ENCODE data around the gene PSMC3IP. TPM values are rescaled to one million over a fixed set of nuclear protein-coding genes. Genes with fewer than 3 reads are reported as not detected.

PSMC3IP gene
- total and polyA plus RNA-seq, 2 donors (not counting 3 experiments of a cell fraction or from before 2014, with no cell fraction given): 5.9 to 19.3 TPM

GRCh38 chr17:42585353-42585752, 7.8 kb upstream of the PSMC3IP start:
- Histone ChIP-seq H3K4me3 (replicated peaks in 1 of 3; ENCODE audit: insufficient read depth in 1 of 3, low read depth in 1 of 3, low read length in 3 of 3) (no peak overlapping the region), H3K36me3 (ENCODE audit: control insufficient read depth in 2 of 2, extremely low read depth in 1 of 2, insufficient read depth in 2 of 2, low read length in 2 of 2) (peaks cover 16 to 49% of the 10 kb centered on the region in 2 experiments), H4K20me1 (replicated peaks; ENCODE audit: control insufficient read depth, extremely low read depth, insufficient read depth, low read length) (no peaks in the 10 kb centered on the region), H3K9me1 (replicated peaks; ENCODE audit: control insufficient read depth, extremely low read depth, insufficient read depth, low read length) (no peaks in the 10 kb centered on the region), H3K27me3 (ENCODE audit: control insufficient read depth in 2 of 2, insufficient read depth in 2 of 2, low read length in 2 of 2) (no peaks in the 10 kb centered on the region), H3K9ac (replicated peaks; ENCODE audit: extremely low read depth, insufficient read depth, low read length) (no peak overlapping the region), H3K79me2 (ENCODE audit: control insufficient read depth, insufficient read depth, low read length) (no peaks in the 10 kb centered on the region), H3K27ac (ENCODE audit: insufficient read depth, low read depth, low read length) (no peak overlapping the region), H3K9me3 (replicated peaks; ENCODE audit: control insufficient read depth, insufficient read depth, low read length) (no peaks in the 10 kb centered on the region), H2AFZ (ENCODE audit: low read depth, low read length) (no peak overlapping the region), H3K4me1 (ENCODE audit: control insufficient read depth, extremely low read depth, insufficient read depth, low read length) (no peaks in the 10 kb centered on the region), H3K4me2 (ENCODE audit: insufficient read depth, low read length) (no peak overlapping the region)
- no TSS peak for BruUV-seq (replicated peaks)
- no peak for TF ChIP-seq GATA2 (IDR thresholded peaks at IDR 0.05; ENCODE audit: insufficient read depth, insufficient read length, low read depth, low read length)
- TF ChIP-seq MAX (IDR thresholded peaks at IDR 0.05; ENCODE audit: insufficient read depth, insufficient read length): no peak
- no peak for TF ChIP-seq CTCF (IDR thresholded peaks at IDR 0.05; ENCODE audit: extremely low read depth in 1 of 2, insufficient read depth in 1 of 2, low read depth in 1 of 2, low read length in 2 of 2)
- TF ChIP-seq POLR2AphosphoS5 (IDR thresholded peaks at IDR 0.05; ENCODE audit: insufficient read depth, low read depth, low read length): no peak
- TF ChIP-seq EZH2 (IDR thresholded peaks at IDR 0.05; ENCODE audit: borderline replicate concordance, low read depth, low read length, severe bottlenecking): no peak
- no peak for TF ChIP-seq FOS (IDR thresholded peaks at IDR 0.05; ENCODE audit: borderline replicate concordance, insufficient read depth, low read length)
- TF ChIP-seq MYC (IDR thresholded peaks at IDR 0.05; ENCODE audit: low read depth, low read length): no peak
- no peak for TF ChIP-seq POLR2A (IDR thresholded peaks at IDR 0.05; ENCODE audit: low read depth, low read length)
- TF ChIP-seq JUN (IDR thresholded peaks at IDR 0.05; ENCODE audit: borderline replicate concordance, insufficient read depth, insufficient read length, low read depth): no peak
- DNase-seq (ENCODE audit: low read depth, low spot score): no peak
- intact Hi-C loops (cut with micrococcal nuclease): no loop called here
- dilution Hi-C loops (cut with MboI; ENCODE audit: extremely low pct_ligation_motif_present, low sequenced_read_pairs): no loop called here
- CTCF ChIA-PET: interaction anchor here (1.0 kb wide), 1 partner anchor 178 kb away, joined by 3 read pairs; no protein-coding TSS in a partner anchor
- FAIRE-seq: no peak
- POLR2A ChIA-PET: no interaction called here

Measured in endothelial cell of umbilical vein (primary cell).